Measurements from ENCODE around the gene MAGI2. TPM values are rescaled to one million over a fixed set of nuclear protein-coding genes. Genes with fewer than 3 reads are reported as not detected.

Gene MAGI2
- total and polyA plus RNA-seq, 4 donors = 3.7 to 25.5 (median 11.6) TPM

- ATAC-seq (ENCODE audit: low FRiP score) = no peak
- Histone ChIP-seq H3K4me1 (ENCODE audit: control insufficient read depth in 1 of 2, insufficient read depth in 2 of 2, low read length in 2 of 2) (peaks cover 0 to 3% of the 10 kb centered on the region in 2 donors), H3K27me3 (ENCODE audit: control insufficient read depth in 1 of 2, insufficient read depth in 2 of 2, low read length in 1 of 2) (no peaks in the 10 kb centered on the region), H3K9me3 (ENCODE audit: control insufficient read depth, low read length) (no peaks in the 10 kb centered on the region), H3K4me3 (ENCODE audit: low read length in 2 of 2) (no peak overlapping the region), H3K36me3 (ENCODE audit: control insufficient read depth in 1 of 2, insufficient read depth in 2 of 2, low read length in 1 of 2) (no peaks in the 10 kb centered on the region), H3K27ac (ENCODE audit: low read depth in 1 of 2, low read length in 2 of 2) (no peak overlapping the region)
- WGBS, 2 donors = 44 to 47% methylated on average over 2 of the region's 2 CpGs
- intact Hi-C loops (cut with DNase I) = no loop called here
- DNase-seq = no peak
These were observed 974.1 kb downstream of the MAGI2 start for GRCh38 chr7:78479348-78479747.

GRCh38 chr7:78476851-78477405 lies 976.5 kb downstream of the MAGI2 start:
- intact Hi-C loops (cut with DNase I) = no loop called here
- DNase-seq (no peak), ATAC-seq (ENCODE audit: low FRiP score) (no peak)
- H3K9me3 ChIP-seq (ENCODE audit: control insufficient read depth, low read length) = no peaks in the 10 kb centered on the region
- H3K4me3 ChIP-seq (ENCODE audit: low read length in 2 of 2) = no peak overlapping the region
- peaks cover 0 to 3% of the 10 kb centered on the region in 2 donors for H3K4me1 ChIP-seq (ENCODE audit: control insufficient read depth in 1 of 2, insufficient read depth in 2 of 2, low read length in 2 of 2)
- H3K36me3 ChIP-seq (ENCODE audit: control insufficient read depth in 1 of 2, insufficient read depth in 2 of 2, low read length in 1 of 2) = no peaks in the 10 kb centered on the region
- H3K27ac ChIP-seq (ENCODE audit: low read depth in 1 of 2, low read length in 2 of 2) = no peak overlapping the region
- no peaks in the 10 kb centered on the region for H3K27me3 ChIP-seq (ENCODE audit: control insufficient read depth in 1 of 2, insufficient read depth in 2 of 2, low read length in 1 of 2)
- WGBS, 2 donors = 75 to 78% methylated on average over 2 of the region's 2 CpGs

- Histone ChIP-seq H3K9me3 (ENCODE audit: control insufficient read depth, low read length) (no peaks in the 10 kb centered on the region), H3K27me3 (ENCODE audit: control insufficient read depth in 1 of 2, insufficient read depth in 2 of 2, low read length in 1 of 2) (no peaks in the 10 kb centered on the region), H3K4me3 (ENCODE audit: low read length in 2 of 2) (no peak overlapping the region), H3K36me3 (ENCODE audit: control insufficient read depth in 1 of 2, insufficient read depth in 2 of 2, low read length in 1 of 2) (no peaks in the 10 kb centered on the region), H3K4me1 (ENCODE audit: control insufficient read depth in 1 of 2, insufficient read depth in 2 of 2, low read length in 2 of 2) (no peaks in the 10 kb centered on the region), H3K27ac (ENCODE audit: low read depth in 1 of 2, low read length in 2 of 2) (no peak overlapping the region)
- DNase-seq (no peak), ATAC-seq (ENCODE audit: low FRiP score) (no peak)
- WGBS, 2 donors = 60 to 62% methylated on average over 5 of the region's 5 CpGs
- intact Hi-C loops (cut with DNase I) = no loop called here
These were observed 979.7 kb downstream of the MAGI2 start for GRCh38 chr7:78473571-78474301.

- Histone ChIP-seq H3K36me3 (ENCODE audit: control insufficient read depth in 1 of 2, insufficient read depth in 2 of 2, low read length in 1 of 2) (no peaks in the 10 kb centered on the region), H3K4me1 (ENCODE audit: control insufficient read depth in 1 of 2, insufficient read depth in 2 of 2, low read length in 2 of 2) (no peaks in the 10 kb centered on the region), H3K27me3 (ENCODE audit: control insufficient read depth in 1 of 2, insufficient read depth in 2 of 2, low read length in 1 of 2) (no peaks in the 10 kb centered on the region), H3K9me3 (ENCODE audit: control insufficient read depth, low read length) (no peaks in the 10 kb centered on the region), H3K4me3 (ENCODE audit: low read length in 2 of 2) (no peak overlapping the region), H3K27ac (ENCODE audit: low read depth in 1 of 2, low read length in 2 of 2) (no peak overlapping the region)
- 96% methylated on average over 1 of the region's 1 CpG for whole genome bisulfite sequencing, 2 donors
- DNase-seq (no peak), ATAC-seq (ENCODE audit: low FRiP score) (no peak)
- intact Hi-C loops (cut with DNase I) = no loop called here
These were observed 980.4 kb downstream of the MAGI2 start for GRCh38 chr7:78473021-78473420.

GRCh38 chr7:78472519-78472918 lies 980.9 kb downstream of the MAGI2 start:
- ATAC-seq (ENCODE audit: low FRiP score) = no peak

GRCh38 chr7:78465894-78466293 lies 987.6 kb downstream of the MAGI2 start:
- no peaks in the 10 kb centered on the region for H3K4me1 ChIP-seq (ENCODE audit: control insufficient read depth in 1 of 2, insufficient read depth in 2 of 2, low read length in 2 of 2)
- intact Hi-C loops (cut with DNase I) = no loop called here
- H3K27me3 ChIP-seq (ENCODE audit: control insufficient read depth in 1 of 2, insufficient read depth in 2 of 2, low read length in 1 of 2) = no peaks in the 10 kb centered on the region
- no peak overlapping the region for H3K27ac ChIP-seq (ENCODE audit: low read depth in 1 of 2, low read length in 2 of 2)
- DNase-seq (no peak), ATAC-seq (ENCODE audit: low FRiP score) (no peak)
- no peaks in the 10 kb centered on the region for H3K36me3 ChIP-seq (ENCODE audit: control insufficient read depth in 1 of 2, insufficient read depth in 2 of 2, low read length in 1 of 2)
- 80 to 92% methylated on average over 5 of the region's 5 CpGs for WGBS, 2 donors
- H3K4me3 ChIP-seq (ENCODE audit: low read length in 2 of 2) = no peak overlapping the region
- no peaks in the 10 kb centered on the region for H3K9me3 ChIP-seq (ENCODE audit: control insufficient read depth, low read length)

More at GRCh38 chr7:78472519-78472918, 980.9 kb downstream of the MAGI2 start:
- no peak for DNase-seq
- Histone ChIP-seq H3K4me3 (ENCODE audit: low read length in 2 of 2) (no peak overlapping the region), H3K4me1 (ENCODE audit: control insufficient read depth in 1 of 2, insufficient read depth in 2 of 2, low read length in 2 of 2) (no peaks in the 10 kb centered on the region), H3K27me3 (ENCODE audit: control insufficient read depth in 1 of 2, insufficient read depth in 2 of 2, low read length in 1 of 2) (no peaks in the 10 kb centered on the region), H3K9me3 (ENCODE audit: control insufficient read depth, low read length) (no peaks in the 10 kb centered on the region), H3K36me3 (ENCODE audit: control insufficient read depth in 1 of 2, insufficient read depth in 2 of 2, low read length in 1 of 2) (no peaks in the 10 kb centered on the region), H3K27ac (ENCODE audit: low read depth in 1 of 2, low read length in 2 of 2) (no peak overlapping the region)
- intact Hi-C loops (cut with DNase I) = no loop called here

GRCh38 chr7:78463039-78463438 lies 990.4 kb downstream of the MAGI2 start:
- DNase-seq = no peak
- H3K27me3 ChIP-seq (ENCODE audit: control insufficient read depth in 1 of 2, insufficient read depth in 2 of 2, low read length in 1 of 2) = no peaks in the 10 kb centered on the region
- H3K27ac ChIP-seq (ENCODE audit: low read depth in 1 of 2, low read length in 2 of 2) = no peak overlapping the region
- no peaks in the 10 kb centered on the region for H3K36me3 ChIP-seq (ENCODE audit: control insufficient read depth in 1 of 2, insufficient read depth in 2 of 2, low read length in 1 of 2)
- no peaks in the 10 kb centered on the region for H3K9me3 ChIP-seq (ENCODE audit: control insufficient read depth, low read length)
- no peaks in the 10 kb centered on the region for H3K4me1 ChIP-seq (ENCODE audit: control insufficient read depth in 1 of 2, insufficient read depth in 2 of 2, low read length in 2 of 2)
- no peak overlapping the region for H3K4me3 ChIP-seq (ENCODE audit: low read length in 2 of 2)
- no peak for ATAC-seq (ENCODE audit: low FRiP score)
- WGBS, 2 donors = 94 to 95% methylated on average over 3 of the region's 3 CpGs
- intact Hi-C loops (cut with DNase I) = no loop called here

- H3K9me3 ChIP-seq (ENCODE audit: control insufficient read depth, low read length) = no peaks in the 10 kb centered on the region
- no peak overlapping the region for H3K4me3 ChIP-seq (ENCODE audit: low read length in 2 of 2)
- intact Hi-C loops (cut with DNase I) = no loop called here
- no peak overlapping the region for H3K27ac ChIP-seq (ENCODE audit: low read depth in 1 of 2, low read length in 2 of 2)
- no peaks in the 10 kb centered on the region for H3K36me3 ChIP-seq (ENCODE audit: control insufficient read depth in 1 of 2, insufficient read depth in 2 of 2, low read length in 1 of 2)
- ATAC-seq (ENCODE audit: low FRiP score) (no peak), DNase-seq (no peak)
- H3K27me3 ChIP-seq (ENCODE audit: control insufficient read depth in 1 of 2, insufficient read depth in 2 of 2, low read length in 1 of 2) = no peaks in the 10 kb centered on the region
- H3K4me1 ChIP-seq (ENCODE audit: control insufficient read depth in 1 of 2, insufficient read depth in 2 of 2, low read length in 2 of 2) = no peaks in the 10 kb centered on the region
- 73 to 74% methylated on average over 6 of the region's 6 CpGs for WGBS, 2 donors
These were observed 1002.8 kb downstream of the MAGI2 start for GRCh38 chr7:78450706-78451105.

- Histone ChIP-seq H3K27ac (ENCODE audit: low read depth in 1 of 2, low read length in 2 of 2) (no peak overlapping the region), H3K4me1 (ENCODE audit: control insufficient read depth in 1 of 2, insufficient read depth in 2 of 2, low read length in 2 of 2) (no peaks in the 10 kb centered on the region), H3K4me3 (ENCODE audit: low read length in 2 of 2) (no peak overlapping the region), H3K9me3 (ENCODE audit: control insufficient read depth, low read length) (no peaks in the 10 kb centered on the region), H3K36me3 (ENCODE audit: control insufficient read depth in 1 of 2, insufficient read depth in 2 of 2, low read length in 1 of 2) (no peaks in the 10 kb centered on the region), H3K27me3 (ENCODE audit: control insufficient read depth in 1 of 2, insufficient read depth in 2 of 2, low read length in 1 of 2) (no peaks in the 10 kb centered on the region)
- intact Hi-C loops (cut with DNase I) = no loop called here
- no peak for ATAC-seq (ENCODE audit: low FRiP score)
- WGBS, 2 donors = 95% methylated on average over 5 of the region's 5 CpGs
- no peak for DNase-seq
These were observed 1004.6 kb downstream of the MAGI2 start for GRCh38 chr7:78448911-78449310.
